ENCODE results near the gene SCNN1A.
A peak's percentile ranks its signal among the peaks of the same experiment; 100 is the strongest.

Gene SCNN1A

GRCh38 chr12:6315184-6315583 is 60.2 kb downstream of the SCNN1A start:
- no peak for TF ChIP-seq CTCF (IDR thresholded peaks at IDR 0.05; ENCODE audit: low read depth, low read length, missing control alignments)
- Histone ChIP-seq H3K27ac (no peak overlapping the region), H3K27me3 (replicated peaks) (peaks cover 4% of the 10 kb centered on the region), H3K36me3 (replicated peaks) (no peaks in the 10 kb centered on the region), H3K4me3 (ENCODE audit: low read depth, low read length) (no peak overlapping the region)
- in situ Hi-C loops (cut with HindIII; ENCODE audit: low pct_ligation_motif_present, low sequenced_read_pairs), result no loop called here
- DNase-seq, result no peak

DNA sequence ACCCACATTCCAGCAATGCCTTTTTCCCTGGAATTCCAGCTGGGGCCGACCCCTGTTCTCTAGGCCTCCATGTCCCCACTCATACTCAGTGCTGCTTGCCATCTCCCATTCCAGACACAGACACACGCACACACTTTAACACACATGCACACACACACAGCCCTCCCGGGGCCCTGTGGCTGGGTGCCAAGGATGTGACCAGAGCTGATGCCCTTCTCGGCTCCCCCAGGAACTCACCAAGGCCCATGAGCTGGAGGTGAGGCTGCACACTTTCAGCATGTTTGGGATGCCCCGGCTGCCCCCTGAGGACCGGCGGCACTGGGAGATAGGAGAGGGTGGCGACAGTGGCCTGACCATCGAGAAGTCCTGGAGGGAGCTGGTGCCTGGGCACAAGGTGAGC is 60.6 kb downstream of the SCNN1A start:
- in situ Hi-C loops (cut with HindIII; ENCODE audit: low pct_ligation_motif_present, low sequenced_read_pairs), result no loop called here
- TF ChIP-seq CTCF (IDR thresholded peaks at IDR 0.05; ENCODE audit: low read depth, low read length, missing control alignments), result no peak
- Histone ChIP-seq H3K27ac (no peak overlapping the region), H3K27me3 (replicated peaks) (peaks cover 4% of the 10 kb centered on the region), H3K4me3 (ENCODE audit: low read depth, low read length) (no peak overlapping the region), H3K36me3 (replicated peaks) (no peaks in the 10 kb centered on the region)
- no peak for DNase-seq

DNA sequence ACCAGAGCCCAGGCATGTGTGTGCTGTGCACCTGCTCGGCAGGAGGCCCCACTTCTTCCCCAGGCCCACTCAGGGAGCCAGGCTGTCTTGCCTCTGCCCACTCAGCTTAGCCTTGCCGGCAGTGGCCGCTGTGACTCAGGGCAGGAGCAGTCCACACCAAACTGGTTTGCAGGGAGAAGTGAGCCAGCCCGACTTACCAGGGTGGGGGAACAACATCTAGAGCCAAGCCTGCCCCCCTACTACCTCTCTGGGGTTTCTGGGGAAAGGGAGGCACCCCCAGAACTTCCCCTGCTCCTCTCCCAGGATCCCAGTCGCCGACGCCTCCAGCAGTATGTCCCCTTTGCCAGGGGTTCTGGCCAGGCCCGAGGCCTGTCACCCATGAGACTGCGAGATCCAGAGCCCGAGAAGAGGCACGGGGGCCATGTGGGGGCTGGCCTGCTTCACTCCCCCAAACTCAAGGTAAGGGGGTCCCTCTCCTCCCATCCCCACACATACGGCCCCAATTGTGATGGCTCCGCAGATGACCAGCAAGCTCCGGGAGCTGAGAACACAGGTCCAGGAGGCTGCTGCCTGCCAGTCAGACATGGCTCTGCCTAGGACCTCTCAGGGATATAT is 61.9 kb downstream of the SCNN1A start:
- peaks cover 4% of the 10 kb centered on the region for H3K27me3 ChIP-seq (replicated peaks)
- no peak overlapping the region for H3K4me3 ChIP-seq (ENCODE audit: low read depth, low read length)
- peak; percentile 14 for TF ChIP-seq CTCF (IDR thresholded peaks at IDR 0.05; ENCODE audit: low read depth, low read length, missing control alignments)
- DNase-seq, result no peak
- H3K36me3 ChIP-seq (replicated peaks), result no peaks in the 10 kb centered on the region
- no peak overlapping the region for H3K27ac ChIP-seq
- in situ Hi-C loops (cut with HindIII; ENCODE audit: low pct_ligation_motif_present, low sequenced_read_pairs), result no loop called here

DNA sequence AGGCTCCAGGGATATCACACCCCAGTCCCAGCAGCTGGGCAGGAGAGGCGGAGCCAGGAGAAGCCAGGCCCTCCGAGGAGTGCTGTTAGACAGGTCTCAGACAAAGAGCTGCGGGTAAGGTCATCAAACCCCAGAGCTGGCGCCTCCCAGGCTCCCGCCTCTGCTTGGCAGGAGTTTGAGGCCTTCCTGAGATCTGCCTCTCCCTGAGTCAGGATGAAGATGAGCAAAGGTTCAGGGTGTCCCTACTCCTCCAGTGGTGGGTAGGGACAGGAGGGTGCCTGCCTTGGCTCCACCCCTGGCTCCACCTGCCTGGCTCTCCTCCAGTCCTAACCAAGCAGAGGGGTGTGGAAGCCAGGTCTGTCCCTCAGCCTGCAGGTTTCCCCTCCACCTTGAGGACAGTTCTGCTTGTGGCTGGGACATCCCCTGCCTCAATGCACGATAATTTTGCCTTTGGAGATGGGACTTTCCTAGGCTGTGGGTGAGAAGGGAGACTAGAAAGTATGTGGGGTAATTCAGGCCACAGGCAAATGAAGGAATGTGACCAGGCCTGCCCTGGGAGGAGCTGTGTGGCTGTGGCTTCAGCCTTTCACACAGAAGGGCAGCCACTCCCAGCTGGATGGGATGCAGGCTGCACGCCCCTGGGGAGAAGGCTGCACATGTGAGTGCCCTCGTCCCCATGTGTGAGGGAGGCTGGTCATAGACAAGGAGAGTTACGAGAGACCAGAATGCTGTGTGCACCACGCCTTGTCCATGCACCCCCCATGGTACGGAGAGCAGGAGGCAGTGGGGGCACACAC is 62.6 kb downstream of the SCNN1A start:
- TF ChIP-seq CTCF (IDR thresholded peaks at IDR 0.05; ENCODE audit: low read depth, low read length, missing control alignments), result no peak
- no peaks in the 10 kb centered on the region for H3K36me3 ChIP-seq (replicated peaks)
- H3K27me3 ChIP-seq (replicated peaks), result peaks cover 4% of the 10 kb centered on the region
- in situ Hi-C loops (cut with HindIII; ENCODE audit: low pct_ligation_motif_present, low sequenced_read_pairs), result no loop called here
- no peak for DNase-seq
- H3K27ac ChIP-seq, result no peak overlapping the region
- H3K4me3 ChIP-seq (ENCODE audit: low read depth, low read length), result no peak overlapping the region

- no peak for TF ChIP-seq CTCF (IDR thresholded peaks at IDR 0.05; ENCODE audit: low read depth, low read length, missing control alignments)
- H3K27ac ChIP-seq, result no peak overlapping the region
- in situ Hi-C loops (cut with HindIII; ENCODE audit: low pct_ligation_motif_present, low sequenced_read_pairs), result no loop called here
- H3K36me3 ChIP-seq (replicated peaks), result no peaks in the 10 kb centered on the region
- no peak for DNase-seq
- H3K27me3 ChIP-seq (replicated peaks), result peaks cover 4% of the 10 kb centered on the region
- H3K4me3 ChIP-seq (ENCODE audit: low read depth, low read length), result no peak overlapping the region
Measured at GRCh38 chr12:6311822-6312528, 63.4 kb downstream of the SCNN1A start.

Data from brain microvascular endothelial cell (primary cell).